GM18858 (cell line): ENCODE data around the gene HMGCS2.
"Not testable (repeated sequence)": the region's sequence is repeated elsewhere in the genome, so short reads cannot be mapped to it uniquely, and the experiment has no call there.

ENCODE experiments used
- ATAC-seq: cut with Tn5 transposase; IDR thresholded peaks from one replicate; pipeline ENCODE4 v1.9.1; 2021; ENCODE audit not compliant: unreplicated experiment

Gene HMGCS2

DNA sequence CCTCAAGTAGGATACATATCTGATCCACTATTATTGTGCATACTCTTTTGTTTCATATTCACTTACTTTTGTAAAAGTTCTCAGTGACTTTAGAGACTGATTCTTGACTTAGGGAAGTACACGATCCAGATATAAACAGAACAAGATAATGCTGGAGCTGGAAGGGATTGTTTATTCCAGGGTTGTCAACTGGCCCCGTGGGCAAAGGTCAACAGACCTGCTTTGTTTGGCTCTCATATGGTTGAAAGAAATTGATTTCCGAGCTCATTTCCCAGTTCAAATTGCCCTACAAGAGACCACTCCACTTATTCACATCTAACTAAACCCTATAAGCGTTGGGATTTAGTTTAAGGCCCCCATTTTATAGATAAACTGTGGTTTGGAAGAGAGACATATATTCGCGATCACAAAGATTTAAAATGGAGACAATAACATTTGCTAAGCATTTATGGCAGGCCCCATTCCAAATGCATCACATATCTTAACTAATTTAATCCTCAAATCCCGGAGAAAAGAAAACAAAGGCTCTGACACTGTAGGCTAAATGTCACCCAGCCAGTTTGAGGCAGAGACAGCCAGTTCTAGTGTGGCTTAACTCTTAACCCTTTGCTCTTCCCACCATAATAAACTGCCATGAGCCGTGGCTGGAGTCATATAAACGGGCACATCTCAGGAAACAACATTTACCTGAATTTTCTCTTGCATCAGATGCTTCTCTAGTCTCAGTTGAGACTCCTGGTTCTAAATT lies 21.9 kb upstream of the HMGCS2 start:
- ATAC-seq = no peak

DNA sequence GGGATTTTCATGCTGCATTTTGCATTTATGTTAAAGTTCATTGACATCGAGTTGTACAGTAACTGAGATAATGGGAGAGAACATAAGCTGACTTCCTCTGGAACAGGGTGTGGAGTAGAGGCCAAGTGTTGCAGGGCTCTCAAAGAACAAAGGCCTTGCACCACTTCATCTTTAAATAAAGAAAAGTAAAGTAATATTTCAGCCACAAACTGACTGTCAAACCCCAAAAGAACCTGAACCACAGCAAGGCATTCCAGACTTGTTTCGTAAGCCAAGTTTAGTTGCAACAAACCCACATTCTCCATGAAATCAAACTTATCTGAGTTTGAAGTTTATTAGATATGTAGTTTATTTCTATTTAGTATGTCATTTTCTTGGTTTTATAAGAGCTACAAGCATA lies 19.1 kb upstream of the HMGCS2 start:
- ATAC-seq = no peak

- not testable (repeated sequence) for ATAC-seq
Observed at GRCh38 chr1:119786473-119787050, 17.9 kb upstream of the HMGCS2 start.

GRCh38 chr1:119786046-119786445 lies 17.3 kb upstream of the HMGCS2 start:
- ATAC-seq = not testable (repeated sequence)

DNA sequence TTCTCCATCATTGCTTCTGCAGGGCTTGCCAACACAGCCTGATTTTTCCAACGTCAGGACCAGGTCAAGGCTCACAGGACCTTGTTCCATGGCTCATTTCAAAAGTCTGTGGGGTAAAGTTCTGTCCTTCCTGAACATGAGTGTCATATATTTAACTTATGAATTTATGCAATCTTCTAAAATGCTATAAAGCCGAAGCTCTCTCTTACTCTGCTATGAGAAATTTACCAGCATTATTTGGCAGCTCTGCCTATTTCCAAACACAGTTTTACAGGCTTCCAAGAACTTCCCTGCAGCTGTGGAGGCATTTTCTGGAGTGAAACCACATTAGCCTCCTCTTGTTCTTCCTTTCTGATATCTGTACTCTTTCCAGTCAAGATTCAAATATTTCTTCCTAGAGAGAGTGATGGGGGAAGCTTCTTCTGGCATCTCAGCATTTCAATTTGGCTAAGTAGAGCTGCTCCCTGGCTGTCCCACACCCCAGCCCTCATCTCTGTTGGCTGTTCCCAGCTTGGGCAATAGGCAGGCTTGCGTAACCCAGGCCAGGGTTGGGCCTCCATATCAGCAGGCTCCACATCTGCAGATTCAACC lies 15.6 kb upstream of the HMGCS2 start:
- ATAC-seq = no peak

DNA sequence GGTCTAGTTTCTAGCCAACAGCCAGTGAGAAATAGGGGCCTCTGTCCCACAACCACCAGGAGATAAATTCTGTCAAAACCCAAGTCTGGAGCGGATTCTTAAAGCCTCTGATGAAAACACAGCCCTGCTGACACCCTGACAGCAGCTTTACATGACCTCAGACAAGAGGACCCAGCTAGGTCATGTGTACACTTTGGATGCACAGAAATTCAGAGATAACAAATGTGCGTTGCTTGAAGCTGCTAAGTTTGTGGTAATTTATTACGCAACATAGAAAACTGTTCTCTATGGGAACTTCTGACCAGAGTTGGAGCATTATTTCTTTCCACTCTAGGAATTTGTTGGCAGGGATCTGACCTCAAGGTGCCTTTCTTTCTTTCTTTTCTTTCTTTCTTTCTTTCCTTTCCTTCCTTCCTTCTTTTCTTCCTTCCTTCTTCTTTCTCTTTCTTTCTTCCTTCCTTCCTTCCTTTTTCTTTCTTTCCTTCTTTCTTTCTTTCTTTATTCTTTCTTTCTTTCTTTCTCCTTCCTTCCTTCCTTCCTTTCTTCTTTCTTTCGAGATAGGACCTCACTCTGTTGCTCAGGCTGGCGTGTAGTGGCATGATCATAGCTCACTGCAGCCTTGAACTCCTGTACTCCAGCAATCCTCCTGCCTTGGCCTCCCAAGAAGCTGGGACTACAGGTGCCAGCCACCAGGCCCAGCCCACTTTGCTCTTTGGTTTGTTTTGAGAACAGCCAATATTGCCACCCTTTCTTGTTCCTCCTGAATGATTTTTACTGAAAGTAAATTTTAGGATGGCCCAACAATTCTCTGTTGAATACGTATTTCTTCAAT lies 14.9 kb upstream of the HMGCS2 start:
- ATAC-seq = no peak

DNA sequence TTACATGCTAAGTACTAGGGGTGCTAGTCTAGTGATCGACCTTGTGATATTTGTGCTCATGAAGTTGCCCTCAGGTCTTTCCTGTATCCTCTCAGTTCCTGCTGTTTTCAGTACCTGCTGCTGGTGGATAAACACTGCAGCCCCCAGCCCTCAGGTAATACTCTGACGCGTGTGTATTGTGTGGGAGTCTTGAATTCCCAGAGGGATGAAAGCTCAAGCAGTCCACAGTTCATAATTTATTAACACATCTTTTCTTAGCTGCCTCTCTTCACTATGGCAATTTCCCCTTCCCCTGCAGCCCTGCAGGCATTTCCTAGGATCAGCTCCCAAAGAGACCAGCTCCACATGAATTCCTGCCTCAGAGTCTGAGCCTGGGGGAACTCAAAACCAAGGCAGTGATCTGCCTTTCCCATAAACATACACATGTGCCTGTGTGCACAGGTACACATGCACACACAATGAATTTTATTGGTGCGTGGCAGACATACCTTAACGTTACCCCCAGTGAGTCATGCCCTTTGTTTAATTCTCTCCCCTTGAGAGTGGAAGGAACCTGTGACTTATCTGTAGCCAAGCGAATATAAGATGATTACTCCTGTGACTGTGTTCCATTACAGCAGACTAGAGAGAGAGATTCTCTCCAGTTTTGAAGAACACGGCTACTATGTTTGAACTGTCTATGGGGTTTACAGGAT lies 14.1 kb upstream of the HMGCS2 start:
- ATAC-seq = no peak

DNA sequence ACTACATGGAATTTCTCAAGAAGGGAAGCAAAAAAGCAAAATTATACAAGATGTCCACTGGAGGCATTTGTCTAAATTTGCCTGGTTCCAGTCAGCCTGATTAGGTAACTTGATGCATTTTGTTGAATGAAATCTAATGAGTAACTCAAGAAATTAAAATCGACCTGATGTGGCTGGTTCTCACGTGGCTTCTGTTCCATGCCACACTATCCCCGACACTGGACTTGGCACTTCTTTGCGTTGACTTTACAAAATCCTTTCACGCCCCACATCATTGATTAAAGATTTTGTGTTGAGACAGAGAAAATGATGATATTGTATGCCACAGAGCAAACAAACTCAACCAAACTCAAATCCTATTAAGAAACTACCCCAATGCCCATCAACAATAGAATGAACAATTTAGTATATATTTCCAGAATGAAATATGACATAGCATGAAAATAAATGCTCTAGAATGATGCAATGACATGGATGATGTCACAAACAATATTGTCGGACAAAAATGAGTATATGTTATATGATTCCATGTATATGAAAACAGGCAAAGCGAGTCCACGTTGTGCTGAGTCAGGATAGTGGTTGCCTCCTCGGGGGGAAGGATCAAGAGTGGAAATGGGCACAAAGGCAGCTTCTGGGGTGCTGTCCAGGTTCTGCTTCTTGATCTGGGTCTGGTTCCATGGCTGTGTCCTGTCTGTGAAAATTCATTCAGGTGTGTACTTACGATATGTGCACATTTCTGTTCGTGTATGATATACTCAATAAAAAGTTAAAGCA lies 12.9 kb upstream of the HMGCS2 start:
- no peak for ATAC-seq

GRCh38 chr1:119779869-119780356 lies 11.2 kb upstream of the HMGCS2 start:
- ATAC-seq = no peak

DNA sequence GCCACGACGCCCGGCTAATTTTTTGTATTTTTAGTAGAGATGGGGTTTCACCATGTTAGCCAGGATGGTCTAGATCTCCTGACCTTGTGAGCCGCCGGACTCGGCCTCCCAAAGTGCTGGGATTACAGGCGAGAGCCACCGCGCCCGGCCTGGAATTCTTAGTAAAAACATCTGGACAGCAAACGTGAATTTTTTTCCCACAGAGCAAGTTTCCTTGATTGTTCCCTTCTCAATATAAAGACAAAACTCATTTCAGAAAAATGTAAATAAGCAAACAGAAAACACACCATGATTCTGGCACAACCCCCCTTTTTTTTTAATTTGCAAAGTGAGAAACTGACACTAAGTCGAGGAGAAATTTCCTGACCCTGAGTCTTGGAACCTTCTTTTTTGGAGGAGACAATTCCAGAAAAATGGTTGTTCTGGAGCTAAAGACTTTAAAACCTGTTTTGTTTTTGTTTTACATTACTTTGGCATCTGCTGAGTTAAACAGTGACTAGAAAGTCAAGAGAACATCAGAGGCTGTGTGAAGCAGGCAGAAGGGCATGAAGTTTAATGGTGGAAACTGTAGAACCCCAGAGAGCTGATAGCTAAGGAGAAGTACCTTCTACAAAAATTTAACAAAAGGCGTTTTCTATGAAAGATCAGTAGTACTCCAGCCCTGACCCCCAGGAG lies 10.3 kb upstream of the HMGCS2 start:
- ATAC-seq = no peak

DNA sequence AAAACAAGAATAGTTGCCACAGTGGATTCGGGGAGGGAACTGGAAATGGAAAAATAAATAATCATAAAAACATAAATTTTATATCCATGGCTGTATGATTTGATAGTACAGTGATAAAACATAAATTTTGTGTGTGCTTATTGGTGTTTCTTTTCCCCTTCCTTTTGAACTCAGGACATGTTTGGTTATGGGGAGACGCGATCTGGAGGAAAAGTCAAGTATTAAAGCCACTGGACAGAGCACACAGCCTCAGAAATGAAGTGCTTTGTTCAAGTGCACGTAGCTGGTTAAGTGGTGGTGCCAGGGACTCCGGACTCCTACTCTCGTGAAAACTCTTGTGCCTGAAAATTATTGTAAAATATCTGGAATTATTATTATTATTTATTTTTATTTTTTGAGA lies 9.7 kb upstream of the HMGCS2 start:
- ATAC-seq = no peak

DNA sequence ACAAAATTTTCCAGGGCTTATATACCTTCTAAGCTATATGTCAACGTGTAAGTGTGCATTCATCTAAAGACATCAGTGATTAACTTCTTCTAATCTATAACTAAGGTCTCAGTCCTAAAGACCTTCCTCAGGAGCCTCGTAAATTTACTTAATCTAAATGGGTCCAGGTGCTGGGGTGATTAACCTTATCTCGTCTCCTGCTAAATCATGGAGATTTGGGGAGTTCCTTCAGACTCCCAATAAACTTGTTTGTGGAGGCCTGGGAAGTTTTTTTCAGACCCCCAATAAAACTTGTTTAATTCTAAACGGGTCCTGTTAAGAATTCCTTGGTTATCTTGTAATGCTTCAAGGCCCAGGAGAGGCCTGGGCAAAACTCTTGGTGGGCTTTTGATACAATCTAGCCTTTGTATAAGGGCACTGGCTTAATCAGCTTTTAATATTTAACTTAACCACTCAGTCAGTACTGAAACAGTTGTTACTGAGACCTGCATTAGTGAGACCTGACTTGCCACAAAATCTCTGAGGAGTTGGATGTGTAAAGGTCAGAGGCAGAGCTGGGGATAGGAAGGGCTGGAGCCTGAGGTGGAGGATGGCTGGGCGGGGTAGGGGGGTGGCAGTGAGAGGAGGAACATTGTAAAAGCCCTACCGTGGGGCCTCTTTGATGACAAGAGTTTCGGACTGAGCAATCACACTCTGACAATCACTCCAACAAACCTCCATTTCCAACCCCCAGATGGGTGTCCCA lies 6.2 kb upstream of the HMGCS2 start:
- no peak for ATAC-seq

GRCh38 chr1:119773711-119774241 lies 5.1 kb upstream of the HMGCS2 start:
- no peak for ATAC-seq

DNA sequence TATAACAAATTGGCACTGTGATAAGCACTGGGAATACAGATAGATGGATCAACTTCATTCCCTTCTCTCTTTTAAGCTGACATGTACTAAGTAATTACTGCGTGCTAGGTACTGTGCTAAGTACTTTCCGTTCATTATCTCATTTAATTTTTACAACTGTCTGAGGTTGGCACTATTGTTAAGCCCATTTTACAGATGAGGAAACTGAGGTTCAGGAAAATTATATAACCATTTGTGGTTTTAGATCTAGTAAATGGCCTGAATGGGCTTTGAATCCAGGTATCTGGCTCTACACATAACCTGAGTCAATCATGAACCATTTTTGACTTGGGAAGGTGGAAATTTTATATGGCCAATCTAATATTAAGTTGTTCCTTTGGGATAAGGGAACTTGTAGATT lies 3.6 kb upstream of the HMGCS2 start:
- no peak for ATAC-seq

DNA sequence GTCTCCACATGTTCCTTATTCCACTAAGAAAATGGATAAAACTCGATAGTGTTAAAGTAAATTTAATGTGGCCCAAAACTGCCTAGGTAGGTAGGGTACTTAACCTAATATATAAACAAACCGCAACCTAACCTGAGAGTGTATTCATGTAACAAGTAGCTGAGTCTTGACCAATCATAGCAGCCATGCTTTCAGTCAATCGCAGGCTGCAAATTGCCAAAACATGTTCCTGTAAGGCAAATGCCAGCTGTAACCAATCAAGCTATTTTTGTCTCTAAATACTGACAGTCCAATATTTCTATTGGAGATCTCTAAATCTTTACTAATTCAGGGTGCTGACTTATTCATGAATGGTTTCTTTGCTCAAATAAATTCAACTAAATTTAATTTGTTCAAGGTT lies 3.1 kb upstream of the HMGCS2 start:
- no peak for ATAC-seq

GRCh38 chr1:119771016-119771415 lies 2.3 kb upstream of the HMGCS2 start:
- ATAC-seq = no peak

GRCh38 chr1:119767486-119767885 lies 1.2 kb downstream of the HMGCS2 start:
- ATAC-seq = no peak

DNA sequence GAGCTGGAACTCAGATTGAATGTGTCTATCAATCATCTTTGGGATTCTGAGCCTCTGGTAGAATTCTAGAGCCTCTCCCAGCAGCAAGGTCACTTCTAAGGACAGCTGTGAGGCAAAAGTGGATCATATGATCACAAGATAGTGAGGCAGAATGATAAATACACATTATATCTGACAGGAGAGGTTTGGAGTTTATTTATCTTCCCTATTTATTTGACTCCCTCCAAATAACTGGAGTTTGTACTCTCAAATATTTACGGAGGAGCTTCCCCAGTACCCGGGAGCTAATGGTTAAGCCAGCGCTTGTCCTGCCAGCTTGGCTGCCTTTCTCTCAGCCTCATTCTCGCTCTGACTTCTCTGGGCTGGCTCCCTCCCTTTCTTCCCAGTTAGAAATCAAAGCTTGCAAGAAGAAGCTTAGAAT lies 2.3 kb downstream of the HMGCS2 start:
- ATAC-seq = no peak

- ATAC-seq = no peak
Observed at GRCh38 chr1:119764220-119764619, 4.5 kb downstream of the HMGCS2 start.
